Heart left ventricle (tissue), 13 donors: ENCODE measurements around the gene ZBTB5.

Experiments
- POLR2A ChIP-seq, 2 donors: fragments of 450-650 bp; IDR thresholded peaks; one replicate each; pipeline ENCODE4 v1.6.1; 2017; ENCODE audit warnings: antibody characterized with exemption in 2 of 2, mild to moderate bottlenecking in 2 of 2, moderate library complexity in 2 of 2
- TF ChIP-seq, protein P1 (sequence below), 12 donors: fragments of 200-600 bp; sonication (generic) in 4 of 12; IDR thresholded peaks; one replicate each; pipeline versions ENCODE4 v1.5.0 to v1.8.0; 2018 to 2022; ENCODE audit warnings: antibody characterized with exemption in 12 of 12, mild to moderate bottlenecking in 5 of 12
- donor health status: ischemic (EF 13 %, LVEDD 7.1; RV severe dilation, severe dysfunction).
- donor health status: DM: no; HTN: yes; CAD: no.
- donor health status: DM: no; HTN: no; CAD: no.
- donor health status: ischemic (EF 25% LVEDD 6.9; RV normal size, moderate dysfunction).
- donor health status: ischemic (EF 25% LVEDD 5.7; RV mildly dilated, moderate dysfunction).
- donor health status: ischemic (EF 35%, LVEDD 5.7; RV mildly dilated, moderate dysfunction).
- donor health status: nonischemic (EF 11% LVEDD 7.7; RV severe dilation, severe dysfunction).
- donor health status: DM: yes; HTN: yes; CAD: no.
- donor health status: PGD.
- donor health status: ischemic (EF 29% LVEDD 5.4; RV normal size, mild dysfunction).
- donor health status: nonischemic (EF 23%, LVEDD 6.1; RV moderate dilation, normal function).

DNA sequence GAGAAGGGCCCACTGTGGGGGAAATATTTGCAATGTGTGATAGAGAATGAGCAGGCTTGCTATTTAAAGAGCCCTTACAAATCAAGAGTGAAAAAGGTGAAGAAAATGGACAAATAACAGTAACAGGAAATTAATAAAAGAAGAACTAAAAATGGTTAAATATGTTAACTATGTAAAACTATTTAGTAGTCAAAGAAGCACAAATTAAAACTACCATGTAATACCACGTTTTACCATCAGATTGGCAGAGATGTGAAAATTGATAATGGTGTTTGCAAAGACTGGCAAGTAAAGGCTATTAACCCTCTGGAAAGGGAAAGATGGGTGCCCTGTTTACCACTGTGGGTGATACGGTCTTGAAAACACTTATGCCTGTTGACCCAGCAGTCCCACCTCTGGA lies 65.9 kb downstream of the ZBTB5 start:
- TF ChIP-seq POLR2A (IDR thresholded peaks at IDR 0.05) = no peak
- TF ChIP-seq, protein P1, sequence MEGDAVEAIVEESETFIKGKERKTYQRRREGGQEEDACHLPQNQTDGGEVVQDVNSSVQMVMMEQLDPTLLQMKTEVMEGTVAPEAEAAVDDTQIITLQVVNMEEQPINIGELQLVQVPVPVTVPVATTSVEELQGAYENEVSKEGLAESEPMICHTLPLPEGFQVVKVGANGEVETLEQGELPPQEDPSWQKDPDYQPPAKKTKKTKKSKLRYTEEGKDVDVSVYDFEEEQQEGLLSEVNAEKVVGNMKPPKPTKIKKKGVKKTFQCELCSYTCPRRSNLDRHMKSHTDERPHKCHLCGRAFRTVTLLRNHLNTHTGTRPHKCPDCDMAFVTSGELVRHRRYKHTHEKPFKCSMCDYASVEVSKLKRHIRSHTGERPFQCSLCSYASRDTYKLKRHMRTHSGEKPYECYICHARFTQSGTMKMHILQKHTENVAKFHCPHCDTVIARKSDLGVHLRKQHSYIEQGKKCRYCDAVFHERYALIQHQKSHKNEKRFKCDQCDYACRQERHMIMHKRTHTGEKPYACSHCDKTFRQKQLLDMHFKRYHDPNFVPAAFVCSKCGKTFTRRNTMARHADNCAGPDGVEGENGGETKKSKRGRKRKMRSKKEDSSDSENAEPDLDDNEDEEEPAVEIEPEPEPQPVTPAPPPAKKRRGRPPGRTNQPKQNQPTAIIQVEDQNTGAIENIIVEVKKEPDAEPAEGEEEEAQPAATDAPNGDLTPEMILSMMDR (IDR thresholded peaks at IDR 0.05) = no peak
